Uterus (tissue), 2 donors: ENCODE measurements around the gene NTRK1.

Source experiments
- CTCF ChIP-seq, 4 experiments: fragments of 200-600 bp in 2 of 4; fragments of 450-650 bp in 2 of 4; sonication (generic) in 2 of 4; IDR thresholded peaks; one replicate each; pipeline ENCODE4 v1.5.1; 2016 to 2019; ENCODE audit warnings: antibody characterized with exemption in 4 of 4, mild to moderate bottlenecking in 2 of 4, moderate library complexity in 1 of 4
- POLR2A ChIP-seq, 2 donors: fragments of 450-650 bp; IDR thresholded peaks; one replicate each; pipeline ENCODE4 v1.6.1; 2016; ENCODE audit warnings: antibody characterized with exemption in 2 of 2, mild to moderate bottlenecking in 1 of 2, moderate library complexity in 1 of 2

GRCh38 chr1:156908955-156909354 lies 48.3 kb downstream of the NTRK1 start:
- TF ChIP-seq CTCF (IDR thresholded peaks at IDR 0.05), result no peak
- TF ChIP-seq POLR2A (IDR thresholded peaks at IDR 0.05), result no peak
